GM18519 (cell line): Measurements from ENCODE around the gene C4A.
"Not testable (repeated sequence)": the region's sequence is repeated elsewhere in the genome, so short reads cannot be mapped to it uniquely, and the experiment has no call there.

Experiments used
- ATAC-seq: cut with Tn5 transposase; IDR thresholded peaks from one replicate; pipeline ENCODE4 v1.9.1; 2021; ENCODE audit warnings: mild to moderate bottlenecking, moderate library complexity; ENCODE audit not compliant: unreplicated experiment, low FRiP score

The C4A gene

DNA sequence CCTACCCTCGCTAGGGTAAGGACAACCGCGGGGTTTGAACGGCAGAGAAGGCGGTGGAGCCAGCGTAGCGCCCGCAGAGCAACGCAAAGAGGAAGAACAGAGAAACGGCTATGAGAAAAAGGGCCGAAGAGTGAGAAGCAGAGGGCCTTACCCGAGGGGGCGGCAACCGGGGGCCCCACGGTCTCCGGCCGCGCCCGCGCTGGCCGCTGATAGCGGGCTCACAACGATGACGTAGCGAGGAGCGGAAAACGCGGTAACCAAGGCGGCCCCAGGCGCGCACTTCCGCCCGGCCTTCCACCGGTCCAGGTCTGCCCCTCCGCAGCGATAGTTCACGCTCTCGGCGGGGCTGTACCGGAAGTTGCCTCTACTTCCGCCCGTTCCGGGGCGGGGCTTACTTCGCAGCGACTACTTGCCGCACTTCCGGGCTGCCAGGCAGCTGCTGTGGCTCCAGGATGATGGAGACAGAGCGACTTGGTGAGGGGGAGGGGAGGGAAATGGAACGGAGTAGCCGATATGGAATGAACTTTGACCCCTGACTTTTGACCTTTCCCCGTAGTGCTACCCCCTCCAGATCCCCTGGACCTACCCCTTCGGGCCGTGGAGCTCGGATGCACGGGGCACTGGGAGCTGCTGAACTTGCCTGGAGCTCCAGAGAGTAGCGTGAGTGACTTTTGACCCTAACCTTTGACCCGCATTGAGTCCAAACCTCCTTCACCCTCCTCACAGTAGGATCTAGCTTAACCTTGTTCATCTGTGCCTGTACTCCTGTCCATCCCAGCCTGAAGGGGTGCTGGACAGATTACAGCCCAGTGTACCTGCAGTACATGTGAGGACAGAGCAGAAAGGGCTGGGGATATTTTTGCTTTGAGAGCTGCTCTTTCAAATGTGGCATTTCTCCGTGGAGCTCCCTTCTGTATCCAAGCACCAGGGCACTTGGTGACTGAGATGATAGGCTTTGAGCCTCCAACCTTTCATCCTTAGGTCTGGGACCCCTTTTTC, 22.8 kb upstream of the C4A start, which contains the start of the genes NELFE and SKIC2:
Gene NELFE (minus strand): TSS at position 231 of the 999 bp plus-strand sequence. CDS start 525 bp downstream, outside the sequence.
Gene SKIC2 (plus strand): TSS at position 435 of the 999 bp plus-strand sequence. CDS start 18 bp downstream, at position 453.
- ATAC-seq = peak; percentile 88

DNA sequence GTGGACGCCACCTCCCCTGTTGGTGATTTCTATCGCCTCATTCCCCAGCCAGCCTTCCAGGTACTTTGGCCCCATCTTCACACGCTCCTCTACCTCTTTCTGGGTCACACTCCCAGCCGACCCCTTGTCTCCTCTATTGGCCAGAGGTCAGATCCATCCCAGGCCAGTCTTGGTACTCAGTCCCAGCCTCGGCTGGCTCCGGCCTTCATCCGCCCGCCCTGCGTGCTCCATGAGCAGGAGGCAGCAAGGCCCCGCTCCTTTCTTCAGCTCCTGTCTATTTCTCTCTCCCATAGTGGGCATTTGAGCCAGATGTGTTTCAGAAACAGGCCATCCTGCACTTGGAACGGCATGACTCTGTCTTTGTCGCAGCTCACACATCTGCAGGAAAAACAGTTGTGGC, 20.2 kb upstream of the C4A start:
- ATAC-seq = no peak

DNA sequence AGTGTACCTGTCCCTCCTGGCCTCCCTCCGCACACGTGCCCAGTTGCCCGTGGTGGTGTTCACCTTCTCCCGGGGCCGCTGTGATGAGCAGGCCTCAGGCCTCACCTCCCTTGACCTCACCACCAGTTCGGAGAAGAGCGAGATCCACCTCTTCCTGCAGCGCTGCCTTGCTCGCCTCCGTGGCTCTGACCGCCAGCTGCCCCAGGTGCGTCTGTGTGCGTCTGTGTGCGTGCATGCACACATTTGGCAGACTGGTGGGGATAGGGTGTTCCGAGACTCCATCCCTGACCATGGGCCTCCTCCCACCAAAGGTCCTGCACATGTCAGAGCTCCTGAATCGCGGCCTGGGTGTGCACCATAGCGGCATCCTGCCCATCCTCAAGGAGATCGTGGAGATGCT, 17.9 kb upstream of the C4A start:
- no peak for ATAC-seq

DNA sequence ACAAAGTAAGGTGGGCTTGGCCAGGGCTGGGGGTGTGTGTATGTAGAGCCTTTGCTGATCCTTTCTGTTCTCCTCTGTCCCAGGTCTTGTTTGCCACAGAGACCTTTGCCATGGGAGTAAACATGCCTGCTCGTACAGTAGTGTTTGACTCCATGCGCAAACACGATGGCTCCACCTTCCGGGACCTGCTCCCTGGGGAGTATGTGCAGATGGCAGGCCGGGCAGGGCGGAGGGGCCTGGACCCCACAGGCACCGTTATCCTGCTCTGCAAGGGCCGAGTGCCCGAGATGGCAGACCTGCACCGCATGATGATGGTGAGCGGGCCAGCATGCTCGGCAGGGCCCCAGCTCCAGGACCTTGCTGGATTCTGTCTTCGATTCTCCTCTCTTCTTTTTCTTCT, 16.2 kb upstream of the C4A start:
- no peak for ATAC-seq

DNA sequence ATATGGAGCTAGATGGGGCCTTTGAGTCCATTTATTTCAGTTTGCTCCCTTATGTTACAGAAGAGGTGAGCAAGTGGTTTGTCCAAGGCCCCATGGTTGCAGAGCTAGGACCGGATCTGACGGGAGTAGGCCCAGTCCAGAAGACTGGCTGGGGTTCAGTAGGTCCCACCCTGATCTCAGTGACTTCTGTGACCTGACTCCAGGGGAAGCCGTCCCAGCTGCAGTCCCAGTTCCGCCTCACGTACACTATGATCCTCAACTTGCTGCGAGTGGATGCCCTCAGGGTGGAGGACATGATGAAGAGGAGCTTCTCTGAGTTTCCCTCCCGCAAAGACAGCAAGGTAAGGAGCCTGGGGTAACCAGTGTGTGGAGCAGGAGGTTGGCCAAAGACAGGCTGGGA, 15.4 kb upstream of the C4A start:
- no peak for ATAC-seq

DNA sequence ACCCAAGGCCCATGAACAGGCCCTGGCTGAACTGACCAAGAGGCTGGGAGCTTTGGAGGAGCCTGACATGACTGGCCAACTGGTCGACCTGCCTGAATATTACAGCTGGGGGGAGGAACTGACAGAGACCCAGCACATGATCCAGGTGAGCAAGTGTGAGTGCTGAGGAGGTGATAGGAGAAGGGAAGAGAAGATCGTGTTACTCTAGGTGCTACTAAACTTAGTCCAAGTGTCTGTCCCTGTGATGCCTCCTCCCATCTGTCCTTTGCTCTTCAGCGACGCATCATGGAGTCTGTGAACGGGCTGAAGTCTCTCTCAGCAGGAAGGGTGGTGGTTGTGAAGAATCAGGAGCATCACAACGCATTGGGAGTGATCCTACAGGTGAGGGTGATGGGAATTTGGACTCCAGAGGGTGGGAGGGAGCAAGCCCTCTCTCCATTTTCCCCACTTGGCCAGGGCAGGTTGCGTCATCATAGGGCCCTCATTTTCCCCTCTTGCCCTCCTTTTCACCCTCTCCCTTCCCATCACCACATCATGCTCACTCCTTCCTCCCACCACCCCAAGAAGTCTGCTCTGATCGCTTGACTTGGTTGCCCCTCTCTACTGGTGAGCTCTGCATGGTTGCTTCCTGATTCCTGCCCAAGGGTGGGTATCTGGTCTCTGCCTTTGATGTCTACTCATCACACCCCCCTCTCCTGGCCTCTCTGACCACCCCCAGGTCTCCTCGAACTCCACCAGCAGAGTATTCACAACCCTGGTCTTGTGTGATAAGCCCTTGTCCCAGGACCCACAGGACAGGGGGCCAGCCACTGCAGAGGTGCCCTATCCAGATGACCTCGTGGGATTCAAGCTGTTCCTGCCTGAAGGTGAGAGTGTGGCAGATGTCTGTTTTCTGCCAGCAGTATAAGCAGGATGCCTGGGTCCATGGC, 14.6 kb upstream of the C4A start:
- no peak for ATAC-seq

DNA sequence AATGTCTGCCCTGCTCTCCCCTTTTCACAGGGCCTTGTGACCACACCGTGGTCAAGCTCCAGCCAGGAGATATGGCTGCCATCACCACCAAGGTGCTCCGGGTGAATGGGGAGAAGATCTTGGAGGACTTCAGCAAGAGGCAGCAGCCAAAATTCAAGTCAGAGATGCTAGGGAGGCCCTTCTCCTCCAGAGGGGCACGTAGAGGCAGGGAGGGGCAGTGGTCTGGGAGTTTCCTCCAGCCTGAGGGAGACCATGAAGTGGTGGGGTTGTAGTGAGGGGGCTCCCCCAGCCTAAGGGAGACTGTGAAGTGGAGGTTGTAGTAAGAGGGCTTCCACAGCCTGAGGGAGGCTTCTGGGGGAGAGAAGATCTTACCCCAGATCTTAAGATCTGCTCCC, 13.9 kb upstream of the C4A start:
- ATAC-seq = no peak

DNA sequence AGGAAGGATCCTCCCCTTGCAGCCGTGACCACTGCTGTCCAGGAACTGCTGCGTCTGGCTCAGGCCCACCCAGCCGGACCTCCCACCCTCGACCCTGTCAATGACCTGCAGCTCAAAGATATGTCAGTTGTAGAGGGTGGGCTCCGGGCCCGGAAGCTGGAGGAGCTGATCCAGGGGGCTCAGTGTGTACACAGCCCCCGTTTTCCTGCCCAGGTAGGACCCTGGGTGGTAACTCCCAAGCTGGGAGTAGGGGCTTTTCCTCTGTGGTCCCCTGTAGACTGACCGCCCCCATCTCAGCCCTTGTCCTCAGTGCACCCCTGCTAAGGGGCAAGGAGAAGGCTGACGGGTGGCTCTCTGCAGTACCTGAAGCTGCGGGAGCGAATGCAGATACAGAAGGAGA, 13.5 kb upstream of the C4A start:
- no peak for ATAC-seq

DNA sequence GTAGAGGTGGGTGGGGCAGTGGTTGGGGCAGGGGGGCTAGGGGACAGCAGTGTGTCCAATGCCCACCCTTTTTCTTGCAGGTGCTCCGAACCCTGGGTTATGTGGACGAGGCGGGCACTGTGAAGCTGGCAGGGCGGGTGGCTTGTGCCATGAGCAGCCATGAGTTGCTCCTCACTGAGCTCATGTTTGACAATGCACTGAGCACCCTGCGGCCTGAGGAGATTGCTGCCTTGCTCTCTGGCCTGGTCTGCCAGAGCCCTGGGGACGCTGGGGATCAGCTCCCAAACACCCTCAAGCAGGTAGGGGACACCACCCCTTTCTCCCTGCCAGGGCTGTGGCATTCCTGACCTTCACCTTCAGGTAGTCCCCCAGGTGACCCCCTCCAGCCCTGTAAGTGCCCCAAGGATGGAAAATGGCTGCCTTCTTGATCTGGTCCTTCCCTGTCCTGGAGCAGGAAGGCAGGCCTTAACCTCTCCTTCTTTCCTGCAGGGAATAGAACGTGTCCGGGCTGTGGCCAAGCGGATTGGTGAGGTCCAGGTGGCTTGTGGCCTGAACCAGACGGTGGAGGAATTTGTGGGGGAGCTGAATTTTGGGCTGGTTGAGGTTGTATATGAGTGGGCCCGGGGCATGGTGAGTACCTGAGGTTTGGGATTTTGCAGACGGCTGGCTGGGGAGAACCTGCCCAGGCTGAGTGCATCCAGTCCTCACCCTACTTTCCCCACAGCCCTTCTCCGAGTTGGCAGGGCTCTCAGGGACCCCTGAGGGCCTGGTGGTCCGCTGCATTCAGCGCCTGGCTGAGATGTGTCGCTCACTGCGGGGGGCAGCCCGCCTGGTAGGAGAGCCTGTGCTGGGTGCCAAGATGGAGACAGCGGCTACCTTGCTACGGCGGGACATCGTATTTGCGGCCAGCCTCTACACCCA, 12.8 kb upstream of the C4A start:
- no peak for ATAC-seq

DNA sequence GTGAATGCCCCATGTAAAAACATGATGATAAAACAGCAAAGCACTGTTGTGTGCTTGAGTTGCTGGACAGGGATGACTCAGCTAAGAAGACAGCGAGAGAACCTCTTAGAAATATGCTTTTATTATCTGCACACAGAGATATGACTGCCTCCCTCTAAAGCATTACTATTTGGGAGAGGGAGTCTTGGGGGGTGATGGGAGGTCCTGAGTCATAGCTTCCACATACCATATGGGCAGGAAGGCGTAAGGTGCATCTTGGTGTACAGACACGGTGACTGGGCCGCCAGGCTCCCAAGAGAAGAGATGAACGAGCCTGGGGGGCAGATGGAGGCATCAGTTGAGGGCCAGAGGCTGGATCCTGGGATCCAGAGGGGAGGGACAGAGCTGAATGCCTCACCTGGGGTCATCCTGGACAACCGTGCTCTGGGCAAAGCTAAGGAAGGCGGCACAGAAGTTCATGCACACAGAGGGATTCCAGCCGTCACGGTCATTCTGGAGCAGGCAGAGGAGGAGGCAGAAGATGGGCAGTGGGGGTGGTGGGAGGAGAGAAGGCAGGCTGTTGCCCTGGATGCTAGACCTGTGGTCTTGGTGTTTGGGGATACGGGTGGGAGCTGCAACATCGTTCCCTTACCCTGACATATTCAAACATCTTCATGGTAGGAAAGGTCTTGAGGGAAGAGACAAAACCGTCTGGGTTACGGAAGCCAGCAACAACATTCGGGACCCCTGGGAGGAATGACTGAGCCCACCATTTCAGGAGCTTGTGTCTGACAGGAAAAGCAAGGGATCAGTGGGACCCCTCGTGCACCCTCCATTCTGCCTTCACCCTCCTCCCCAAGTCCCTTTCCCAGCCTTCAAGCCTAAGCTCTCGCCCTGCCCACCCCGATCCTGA, 11.9 kb upstream of the C4A start:
- no peak for ATAC-seq

DNA sequence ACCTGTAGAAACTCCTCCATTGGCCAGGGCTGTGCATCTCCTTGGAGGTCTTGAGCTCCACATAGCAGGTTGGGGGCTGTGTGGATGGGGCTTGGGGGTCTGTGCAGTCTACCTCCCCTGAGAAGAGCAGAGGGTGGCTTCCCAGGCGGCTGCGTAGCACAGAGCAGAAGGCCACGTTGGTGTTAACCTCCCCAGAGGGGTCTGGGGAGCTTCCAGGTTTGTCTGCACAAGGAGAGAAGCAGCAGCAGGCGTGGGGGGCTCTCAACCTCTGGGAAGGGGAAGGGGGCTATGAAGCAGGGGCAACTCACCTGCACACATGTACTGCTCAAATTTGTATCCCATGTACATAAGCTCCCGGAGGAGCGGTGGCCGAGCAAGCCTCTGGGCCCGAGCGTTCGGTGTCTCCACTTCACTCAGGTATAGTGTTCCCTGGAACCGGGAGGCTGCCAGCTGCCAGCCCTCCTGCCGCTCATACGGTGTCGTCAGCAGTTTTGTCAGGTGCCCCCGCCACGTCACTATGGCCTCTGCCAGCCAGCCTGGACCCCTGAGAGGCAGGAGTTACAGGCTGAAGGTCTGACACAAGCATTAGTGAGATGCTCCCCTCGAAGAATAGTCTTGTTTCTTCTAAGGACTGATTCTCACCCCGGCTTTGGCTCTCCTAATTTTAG, 11.1 kb upstream of the C4A start:
- ATAC-seq = no peak

DNA sequence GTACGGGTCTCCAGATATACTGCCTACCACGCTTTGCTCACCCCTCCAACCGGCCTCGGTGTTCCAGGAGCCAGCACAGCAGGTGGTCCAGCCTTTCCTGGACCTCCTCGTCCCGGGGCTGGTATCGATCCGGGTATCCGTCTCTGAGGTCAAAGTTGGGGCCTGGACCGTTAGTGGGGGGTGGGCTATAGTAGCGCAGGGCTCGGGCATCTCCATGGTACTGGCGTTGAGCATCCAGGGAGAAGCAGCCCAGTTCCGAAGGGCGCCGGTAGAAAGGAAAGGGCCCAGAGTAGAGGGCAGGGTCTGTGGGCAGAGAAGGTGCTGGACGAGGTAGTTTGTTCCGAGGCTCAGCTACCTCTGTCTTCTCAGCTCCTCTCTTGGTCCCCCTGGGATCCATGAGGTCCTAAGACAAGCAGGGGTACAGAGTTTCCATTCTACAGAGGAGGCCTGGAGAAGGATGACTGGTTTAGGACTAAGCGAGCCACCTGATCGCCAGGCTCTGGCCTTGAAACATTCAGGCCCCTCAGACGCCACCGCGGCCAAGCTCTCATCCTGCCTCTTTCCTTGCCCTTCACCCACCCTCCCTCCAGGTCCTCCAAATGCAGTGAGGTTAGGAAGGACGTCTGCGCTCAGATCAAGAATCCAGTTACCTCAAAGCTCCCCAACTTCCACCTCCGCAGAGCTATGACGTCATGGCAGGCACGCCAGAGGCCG, 10.4 kb upstream of the C4A start:
- ATAC-seq = no peak

DNA sequence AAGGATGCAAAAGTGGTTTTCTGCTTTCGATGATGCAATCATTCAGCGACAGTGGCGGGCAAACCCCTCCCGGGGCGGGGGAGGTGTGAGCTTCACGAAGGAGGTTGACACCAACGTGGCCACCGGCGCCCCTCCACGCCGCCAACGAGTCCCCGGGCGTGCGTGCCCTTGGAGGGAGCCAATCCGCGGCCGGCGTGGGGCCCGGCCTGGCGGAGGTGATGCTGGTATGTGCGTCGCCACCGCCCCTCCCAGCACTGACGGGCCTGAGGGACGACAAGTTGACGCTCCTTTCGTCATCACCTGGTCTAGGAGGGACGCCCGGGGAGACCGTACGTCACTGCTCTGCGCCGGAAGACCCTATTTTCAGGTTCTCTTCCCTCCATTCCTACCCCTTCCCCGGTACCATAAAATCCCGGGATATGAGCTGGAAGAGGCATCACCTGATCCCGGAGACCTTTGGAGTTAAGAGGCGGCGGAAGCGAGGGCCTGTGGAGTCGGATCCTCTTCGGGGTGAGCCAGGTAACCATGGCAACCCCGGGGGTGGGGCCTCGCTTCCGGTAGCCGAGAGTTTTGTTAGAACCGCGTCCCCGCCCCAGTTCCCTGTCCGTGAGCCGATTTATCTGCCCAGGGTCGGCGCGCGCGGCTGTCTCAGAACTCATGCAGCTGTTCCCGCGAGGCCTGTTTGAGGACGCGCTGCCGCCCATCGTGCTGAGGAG, 9.7 kb upstream of the C4A start, which contains the start of gene DXO:
Gene DXO (minus strand): TSS at position 146 of the 716 bp plus-strand sequence. CDS start 463 bp downstream, outside the sequence.
- ATAC-seq = peak; percentile 73

DNA sequence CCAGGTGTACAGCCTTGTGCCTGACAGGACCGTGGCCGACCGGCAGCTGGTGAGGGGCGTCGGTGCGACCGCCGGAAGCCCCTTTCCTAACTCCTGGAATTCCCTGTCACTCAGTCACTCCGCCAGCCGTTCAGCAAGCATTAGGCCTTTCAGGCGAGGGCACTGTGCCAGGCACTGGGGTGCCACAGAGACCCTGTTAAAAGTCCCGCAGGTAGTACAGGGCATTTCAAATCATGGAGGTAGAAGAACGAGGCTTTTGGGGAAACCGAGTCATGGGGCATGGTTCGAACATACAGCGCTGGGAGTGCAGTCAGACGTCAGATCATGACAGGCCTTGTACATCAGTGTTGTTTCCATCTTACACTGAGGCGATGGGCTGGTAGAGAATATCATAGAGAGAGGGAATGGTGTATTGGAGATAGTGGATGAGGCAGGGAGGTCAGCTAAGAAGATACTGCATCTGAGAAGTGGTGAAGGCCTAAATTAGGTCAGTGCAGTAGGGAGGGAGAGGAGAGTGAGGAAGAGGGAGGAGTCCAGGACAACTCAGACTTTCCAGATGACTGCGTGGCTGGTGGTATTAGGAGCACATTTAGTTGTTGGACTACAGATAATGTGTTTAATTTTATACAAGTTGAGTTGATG, 9.0 kb upstream of the C4A start:
- ATAC-seq = no peak

DNA sequence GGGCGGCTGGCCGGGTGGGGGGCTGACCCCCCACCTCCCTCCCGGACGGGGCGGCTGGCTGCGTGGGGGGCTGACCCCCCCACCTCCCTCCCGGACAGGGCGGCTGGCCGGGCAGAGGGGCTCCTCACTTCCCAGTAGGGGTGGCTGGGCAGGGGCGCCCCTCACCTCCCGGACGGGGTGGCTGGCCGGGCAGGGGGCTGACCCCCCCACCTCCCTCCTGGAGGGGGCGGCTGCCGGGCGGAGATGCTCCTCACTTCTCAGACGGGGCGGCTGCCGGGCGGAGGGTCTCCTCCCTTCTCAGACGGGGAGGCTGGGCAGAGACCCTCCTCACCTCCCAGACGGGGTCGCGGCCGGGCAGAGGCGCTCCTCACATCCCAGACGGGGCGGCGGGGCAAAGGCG, 5.8 kb upstream of the C4A start:
- not testable (repeated sequence) for ATAC-seq

DNA sequence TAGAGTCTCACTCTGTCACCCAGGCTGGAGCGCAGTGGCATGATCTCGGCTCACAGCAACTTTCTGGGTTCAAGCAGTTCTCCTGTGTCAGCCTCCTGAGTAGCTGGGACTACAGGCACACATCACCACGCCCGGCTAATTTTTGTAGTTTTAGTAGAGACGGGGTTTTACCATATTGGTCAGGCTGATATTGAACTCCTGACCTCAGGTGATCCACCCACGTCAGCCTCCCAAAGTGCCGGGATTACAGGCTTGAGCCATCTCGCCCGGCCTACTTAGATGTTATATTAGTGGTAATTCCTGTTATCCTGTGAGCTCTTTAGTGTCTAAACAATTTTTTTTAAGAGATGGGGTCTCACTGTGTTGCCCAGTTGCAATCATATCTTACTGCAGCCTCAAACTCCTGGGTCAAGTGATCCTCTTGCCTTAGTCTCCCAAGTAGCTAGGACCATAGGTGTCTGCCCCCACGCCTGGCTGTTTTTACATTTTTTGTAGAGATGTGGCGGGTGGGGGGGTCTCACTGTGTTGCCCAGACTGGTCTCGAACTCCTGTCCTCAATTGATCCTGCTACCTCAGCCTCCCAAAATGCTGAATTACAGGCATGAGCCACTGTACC, 3.9 kb upstream of the C4A start:
- ATAC-seq = no peak
